HEK293 (cell line): Measurements from ENCODE around the gene MYH8.

Experiments
- CTCF ChIP-seq: fragments of 450-650 bp; formaldehyde crosslinking; IDR thresholded peaks from 2 replicates; pipeline ENCODE4 v1.5.1; 2016; ENCODE audit warnings: missing biosample characterization, missing genetic modification characterization
- ZBTB7A ChIP-seq: fragments of 450-650 bp; formaldehyde crosslinking; IDR thresholded peaks from 2 replicates; pipeline ENCODE4 v1.5.1; 2016; ENCODE audit warnings: low read depth, missing biosample characterization, missing genetic modification characterization
- ZFP3 ChIP-seq: fragments of 450-650 bp; formaldehyde crosslinking; IDR thresholded peaks from 2 replicates; pipeline ENCODE4 v1.5.1; 2016; ENCODE audit warnings: low read depth, missing biosample characterization, missing genetic modification characterization
- ZNF146 ChIP-seq: fragments of 450-650 bp; formaldehyde crosslinking; IDR thresholded peaks from 2 replicates; pipeline ENCODE4 v1.5.1; 2016; ENCODE audit warnings: missing biosample characterization, missing genetic modification characterization
- ZNF280D ChIP-seq: fragments of 450-650 bp; formaldehyde crosslinking; IDR thresholded peaks from 2 replicates; pipeline ENCODE4 v1.5.1; 2016; ENCODE audit warnings: missing biosample characterization, missing genetic modification characterization
- ZNF350 ChIP-seq: fragments of 450-650 bp; formaldehyde crosslinking; IDR thresholded peaks from 2 replicates; pipeline ENCODE4 v1.5.0; 2017; ENCODE audit warnings: missing biosample characterization, mild to moderate bottlenecking, missing genetic modification characterization

DNA sequence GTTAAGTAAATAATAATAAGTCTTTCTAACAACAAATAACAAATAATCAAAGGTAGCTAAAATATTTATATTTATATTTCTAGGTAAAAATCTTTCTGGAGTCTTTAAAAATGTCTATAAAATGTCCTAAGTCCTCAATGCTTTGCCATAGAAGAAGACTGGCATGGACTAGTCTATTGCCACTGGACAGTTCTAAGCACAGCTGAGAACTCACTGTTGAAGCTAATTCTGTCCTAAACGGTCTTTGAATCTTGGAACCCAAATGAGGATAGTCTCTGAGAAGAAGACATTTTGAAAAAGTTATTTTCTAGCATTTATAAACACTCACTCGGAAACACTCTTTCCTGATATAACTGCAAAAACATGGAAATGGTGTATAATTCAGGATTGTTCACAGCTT lies 539 bp downstream of the MYH8 start:
- TF ChIP-seq ZFP3 (no peak), CTCF (no peak), ZNF280D (tag by site-specific recombination) (no peak), ZNF350 (tag by site-specific recombination) (no peak), ZBTB7A (tag by site-specific recombination) (no peak), ZNF146 (tag by site-specific recombination) (no peak)
